ENCODE data around the gene LRIG3. TPM values are rescaled to one million over a fixed set of nuclear protein-coding genes. Genes with fewer than 3 reads are reported as not detected.

Gene LRIG3
- total and polyA plus RNA-seq, 2 of the 8 experiments (the other 6 are each of a cell fraction or from before 2014, with no cell fraction given), result 6.5 to 9.1 TPM

- H3K4me1 ChIP-seq (replicated peaks in 1 of 4; ENCODE audit: control insufficient read depth in 3 of 4, insufficient read depth in 4 of 4, low read length in 3 of 4), result peaks cover 0 to 3% (median 3%) of the 10 kb centered on the region in 4 experiments; a peak in 3 of 7 replicates
- no peak overlapping the region for H3K4me3 ChIP-seq (ENCODE audit: extremely low read depth in 1 of 4, insufficient read depth in 2 of 4, low read depth in 3 of 4, low read length in 4 of 4)
- no peak overlapping the region for H3K14ac ChIP-seq (ENCODE audit: insufficient read length)
- H3K27ac ChIP-seq (ENCODE audit: low read depth, low read length), result no peak overlapping the region
- POLR2A ChIA-PET (ENCODE audit: partially characterized antibody), result no interaction called here
- no peak overlapping the region for H2AK5ac ChIP-seq (ENCODE audit: low read depth, low read length)
- no peak overlapping the region for H2BK12ac ChIP-seq (ENCODE audit: low read depth, low read length)
- no peaks in the 10 kb centered on the region for H3K9me3 ChIP-seq (ENCODE audit: insufficient read depth in 2 of 2, low read depth in 1 of 2, low read length in 1 of 2)
- TF ChIP-seq SP4 (IDR thresholded peaks at IDR 0.05; ENCODE audit: low read length) (no peak), SIX5 (IDR thresholded peaks at IDR 0.05; ENCODE audit: low read depth, low read length) (no peak), EP300 (IDR thresholded peaks at IDR 0.05; ENCODE audit: borderline replicate concordance in 1 of 2, low read depth in 2 of 2, low read length in 2 of 2) (no peak), HDAC2 (IDR thresholded peaks at IDR 0.05; ENCODE audit: borderline replicate concordance in 1 of 2, low read depth in 2 of 2, low read length in 2 of 2) (no peak)
- TF ChIP-seq, protein P1, sequence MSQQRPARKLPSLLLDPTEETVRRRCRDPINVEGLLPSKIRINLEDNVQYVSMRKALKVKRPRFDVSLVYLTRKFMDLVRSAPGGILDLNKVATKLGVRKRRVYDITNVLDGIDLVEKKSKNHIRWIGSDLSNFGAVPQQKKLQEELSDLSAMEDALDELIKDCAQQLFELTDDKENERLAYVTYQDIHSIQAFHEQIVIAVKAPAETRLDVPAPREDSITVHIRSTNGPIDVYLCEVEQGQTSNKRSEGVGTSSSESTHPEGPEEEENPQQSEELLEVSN (IDR thresholded peaks at IDR 0.05), result no peak
- H4K91ac ChIP-seq (replicated peaks; ENCODE audit: insufficient read length, low read length), result no peak overlapping the region
- DNase-seq (ENCODE audit: low read depth in 1 of 2, low spot score in 2 of 2) (no peak), FAIRE-seq (no peak)
- H3K18ac ChIP-seq (ENCODE audit: extremely low read depth, low read length), result no peak overlapping the region
- no peak overlapping the region for H2BK5ac ChIP-seq (ENCODE audit: low read depth, low read length)
- H3K23me2 ChIP-seq (ENCODE audit: low read depth, low read length), result no peaks in the 10 kb centered on the region
- H4K20me1 ChIP-seq (replicated peaks in 1 of 2; ENCODE audit: control insufficient read depth in 1 of 2, insufficient read depth in 2 of 2, low read length in 2 of 2), result peaks cover 1 to 2% of the 10 kb centered on the region in 2 experiments
- H2BK120ac ChIP-seq (replicated peaks; ENCODE audit: low read depth, low read length), result no peak overlapping the region
- H3K9ac ChIP-seq (replicated peaks in 1 of 4; ENCODE audit: extremely low read depth in 1 of 4, low read depth in 3 of 4, low read length in 3 of 4), result no peak overlapping the region
- no peaks in the 10 kb centered on the region for H3K79me1 ChIP-seq (ENCODE audit: low read depth, low read length)
- no peak overlapping the region for H3K4ac ChIP-seq (replicated peaks; ENCODE audit: insufficient read length, low read depth, low read length)
- WGBS, 2 experiments (ENCODE audit: extremely low coverage in 1 of 2, insufficient coverage in 1 of 2, insufficient read length in 1 of 2, insufficient replicate concordance in 2 of 2, low coverage in 1 of 2, low lambda C conversion rate in 2 of 2, missing lambda C conversion rate in 1 of 2), result 83% methylated on average over 3 of the region's 3 CpGs; no CpG with 5 or more reads in 1 of the 2 experiments
- H3K56ac ChIP-seq (replicated peaks; ENCODE audit: insufficient read length, low read depth, low read length), result no peak overlapping the region
- H4K8ac ChIP-seq (ENCODE audit: extremely low read depth, insufficient read depth, low read length), result no peak overlapping the region
- H2AFZ ChIP-seq (ENCODE audit: low read length), result no peak overlapping the region
- no peak overlapping the region for H2BK20ac ChIP-seq (ENCODE audit: low read length)
- H4K5ac ChIP-seq (ENCODE audit: insufficient read length, low read depth, low read length), result no peak overlapping the region
- no peak overlapping the region for H2BK15ac ChIP-seq (ENCODE audit: low read length)
- no peak overlapping the region for H3K4me2 ChIP-seq (ENCODE audit: insufficient read depth in 1 of 2, low read depth in 2 of 2, low read length in 2 of 2)
- H3K27me3 ChIP-seq (replicated peaks in 1 of 4; ENCODE audit: control insufficient read depth in 3 of 4, extremely low read depth in 1 of 4, insufficient read depth in 3 of 4, low read length in 3 of 4), result peaks cover 1 to 22% (median 11%) of the 10 kb centered on the region in 4 experiments; a peak in 6 of 7 replicates
- H3K79me2 ChIP-seq (ENCODE audit: control insufficient read depth in 1 of 2, insufficient read depth in 2 of 2, low read length in 2 of 2), result no peaks in the 10 kb centered on the region
- CTCF ChIA-PET (ENCODE audit: partially characterized antibody), result interaction anchor here (1.1 to 1.7 kb wide), 3 partner anchors 48 to 343 kb away, joined by 3 to 4 read pairs (median 3); no protein-coding TSS in a partner anchor
- H3K23ac ChIP-seq (ENCODE audit: insufficient read length), result no peak overlapping the region
- peaks cover 0 to 20% (median 9%) of the 10 kb centered on the region in 4 experiments; a peak in 6 of 8 replicates for H3K36me3 ChIP-seq (ENCODE audit: control insufficient read depth in 2 of 4, insufficient read depth in 4 of 4, low read length in 3 of 4)
Observed at GRCh38 chr12:58883576-58884334, 36.5 kb downstream of the LRIG3 start.
